Caki2 (cell line): ENCODE data around the gene STAT4. TPM values are rescaled to one million over a fixed set of nuclear protein-coding genes. Genes with fewer than 3 reads are reported as not detected.

ENCODE experiments used
- DNase-seq: peaks from one replicate; pipeline ENCODE4 v3.0.0-alpha.2; 2015; ENCODE audit warnings: low read depth
- in situ Hi-C: cut with HindIII; loops from 2 replicates; pipeline ENCODE4 v1.10.0; 2016; ENCODE audit warnings: low sequenced_read_pairs, low pct_unique_long_range_greater_than_20kb, mixed read lengths
- total RNA-seq: library from RNA; depleted of rRNA; stranded (reverse); fragments of >200 nt; shearing (Covaris generic); gene quantifications from 2 replicates; pipeline ENCODE4 v1.2.3, GENCODE V29; 2014; ENCODE audit warnings: low replicate concordance

STAT4 gene
- total RNA-seq, 1 experiment from 2014 or later: 15.2 TPM

- DNase-seq: no peak
- in situ Hi-C loops: no loop called here
Measured at GRCh38 chr2:191177751-191178736, 27.2 kb upstream of the STAT4 start.

GRCh38 chr2:191176801-191177438 lies 26.1 kb upstream of the STAT4 start:
- in situ Hi-C loops: no loop called here
- no peak for DNase-seq

GRCh38 chr2:191176305-191176704 lies 25.5 kb upstream of the STAT4 start:
- in situ Hi-C loops: no loop called here
- DNase-seq: no peak

GRCh38 chr2:191174442-191174841 lies 23.6 kb upstream of the STAT4 start:
- no peak for DNase-seq
- in situ Hi-C loops: loop anchor here (25.0 kb wide), 1 partner anchor 137 kb away; no protein-coding TSS in a partner anchor

GRCh38 chr2:191173206-191173605 lies 22.4 kb upstream of the STAT4 start:
- in situ Hi-C loops: loop anchor here (25.0 kb wide), 1 partner anchor 136 kb away; no protein-coding TSS in a partner anchor

GRCh38 chr2:191171708-191172355 lies 21.0 kb upstream of the STAT4 start:
- DNase-seq: peak; percentile 86

More at GRCh38 chr2:191173206-191173605, 22.4 kb upstream of the STAT4 start:
- no peak for DNase-seq

GRCh38 chr2:191171286-191171685 lies 20.5 kb upstream of the STAT4 start:
- no peak for DNase-seq
- in situ Hi-C loops: loop anchor here (25.0 kb wide), 1 partner anchor 134 kb away; no protein-coding TSS in a partner anchor

More at GRCh38 chr2:191171708-191172355, 21.0 kb upstream of the STAT4 start:
- in situ Hi-C loops: loop anchor here (25.0 kb wide), 1 partner anchor 135 kb away; no protein-coding TSS in a partner anchor

GRCh38 chr2:191170773-191171172 lies 20.0 kb upstream of the STAT4 start:
- no peak for DNase-seq
- in situ Hi-C loops: loop anchor here (25.0 kb wide), 1 partner anchor 133 kb away; no protein-coding TSS in a partner anchor

GRCh38 chr2:191170301-191170636 lies 19.5 kb upstream of the STAT4 start:
- in situ Hi-C loops: loop anchor here (25.0 kb wide), 1 partner anchor 133 kb away; no protein-coding TSS in a partner anchor
- no peak for DNase-seq

- in situ Hi-C loops: loop anchor here (25.0 kb wide), 1 partner anchor 132 kb away; no protein-coding TSS in a partner anchor
- DNase-seq: no peak
Measured at GRCh38 chr2:191169456-191170300, 18.9 kb upstream of the STAT4 start.

GRCh38 chr2:191167766-191168165 lies 17.0 kb upstream of the STAT4 start:
- no peak for DNase-seq
- in situ Hi-C loops: loop anchor here (25.0 kb wide), 1 partner anchor 130 kb away; no protein-coding TSS in a partner anchor

- in situ Hi-C loops: loop anchor here (25.0 kb wide), 1 partner anchor 130 kb away; no protein-coding TSS in a partner anchor
- no peak for DNase-seq
Measured at GRCh38 chr2:191166756-191167445, 16.1 kb upstream of the STAT4 start.

GRCh38 chr2:191166111-191166755 lies 15.4 kb upstream of the STAT4 start:
- in situ Hi-C loops: loop anchor here (25.0 kb wide), 1 partner anchor 129 kb away; no protein-coding TSS in a partner anchor
- DNase-seq: no peak

- DNase-seq: peak; percentile 67
- in situ Hi-C loops: loop anchor here (25.0 kb wide), 1 partner anchor 128 kb away; no protein-coding TSS in a partner anchor
Measured at GRCh38 chr2:191165176-191165643, 14.4 kb upstream of the STAT4 start.

GRCh38 chr2:191158747-191159146 lies 8.0 kb upstream of the STAT4 start:
- in situ Hi-C loops: loop anchor here (25.0 kb wide), 1 partner anchor 121 kb away; no protein-coding TSS in a partner anchor
- DNase-seq: no peak

- in situ Hi-C loops: loop anchor here (25.0 kb wide), 1 partner anchor 121 kb away; no protein-coding TSS in a partner anchor
- DNase-seq: no peak
Measured at GRCh38 chr2:191158193-191158592, 7.4 kb upstream of the STAT4 start.
